Brain microvascular endothelial cell (primary cell): Measurements from ENCODE around the gene BRD1.
"Not testable (repeated sequence)": the region's sequence is repeated elsewhere in the genome, so short reads cannot be mapped to it uniquely, and the experiment has no call there.

Experiments
- DNase-seq: peaks from one replicate; pipeline ENCODE4 v3.0.0-alpha.2; 2020
- H3K27ac ChIP-seq: fragments of 250-450 bp; sonication (Bioruptor Pico); 2 replicates; pipeline ENCODE4 v1.5.1; 2020; ENCODE audit warnings: mild to moderate bottlenecking, moderate library complexity
- H3K27me3 ChIP-seq: fragments of 250-450 bp; sonication (Bioruptor Pico); replicated peaks from 2 replicates; pipeline ENCODE4 v1.5.1; 2020; ENCODE audit warnings: mild to moderate bottlenecking
- H3K36me3 ChIP-seq: fragments of 250-450 bp; sonication (Bioruptor Pico); replicated peaks from 2 replicates; pipeline ENCODE4 v1.5.1; 2020; ENCODE audit warnings: mild to moderate bottlenecking
- H3K4me3 ChIP-seq: 2 replicates; pipeline ENCODE4 v1.5.1; 2011; ENCODE audit warnings: low read depth, mild to moderate bottlenecking, control low read depth, low read length, moderate library complexity
- CTCF ChIP-seq: IDR thresholded peaks from 2 replicates; pipeline ENCODE4 v1.5.1; 2011; ENCODE audit warnings: low read depth, mild to moderate bottlenecking, moderate library complexity, low read length, control low read depth, inconsistent platforms; ENCODE audit errors: missing control alignments
- in situ Hi-C: cut with HindIII; loops from 2 replicates; pipeline ENCODE4 v1.10.0; 2017; ENCODE audit warnings: low sequenced_read_pairs, low pct_ligation_motif_present

Gene BRD1

GRCh38 chr22:49825436-49825835 is 2.2 kb downstream of the BRD1 start:
- Histone ChIP-seq H3K27ac (peak overlapping the region; percentile 79), H3K36me3 (peaks cover 21% of the 10 kb centered on the region), H3K4me3 (peak overlapping the region; percentile 74), H3K27me3 (no peaks in the 10 kb centered on the region)
- no peak for TF ChIP-seq CTCF
- DNase-seq, result peak; percentile 18
- in situ Hi-C loops, result no loop called here

- peak overlapping the region; percentile 79 for H3K27ac ChIP-seq
Observed at GRCh38 chr22:49824936-49825335, 2.7 kb downstream of the BRD1 start.

DNA sequence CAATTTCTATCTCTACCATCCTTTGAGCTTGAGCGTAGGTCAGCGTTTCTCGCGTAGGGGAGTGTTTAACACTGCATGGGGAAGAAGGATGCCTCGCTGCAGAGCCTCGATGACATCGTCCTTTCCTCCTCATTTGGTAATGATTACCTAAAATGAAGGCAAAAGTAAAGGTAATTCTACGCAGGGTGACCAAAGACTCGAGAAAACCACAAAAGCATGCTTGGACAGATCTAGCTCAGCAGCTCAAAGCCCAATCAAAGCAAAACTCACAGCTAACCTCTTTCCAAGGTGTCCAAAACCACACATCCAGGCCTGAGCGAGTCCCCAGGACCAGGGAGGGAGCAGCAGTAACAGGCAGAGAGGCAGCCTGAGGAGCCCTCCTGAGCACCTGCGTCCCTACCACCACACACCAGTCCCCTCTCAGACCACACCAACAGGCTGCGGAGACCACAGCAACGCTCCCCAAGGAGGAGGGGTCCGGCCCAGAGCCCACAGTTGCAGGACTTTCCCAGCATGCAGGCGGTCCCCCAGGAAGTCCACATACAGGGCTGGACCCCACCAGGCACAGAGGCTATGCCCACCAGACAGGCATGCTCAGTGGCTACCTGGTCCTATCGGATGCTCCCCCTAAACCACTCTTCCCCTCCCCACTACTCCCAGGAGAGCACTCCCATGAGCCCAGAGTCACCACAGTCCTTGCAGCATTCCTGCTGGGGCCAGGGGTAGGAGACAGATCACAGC is 3.3 kb downstream of the BRD1 start:
- no peak overlapping the region for H3K4me3 ChIP-seq

More at GRCh38 chr22:49824936-49825335, 2.7 kb downstream of the BRD1 start:
- no peak for TF ChIP-seq CTCF
- in situ Hi-C loops, result no loop called here
- Histone ChIP-seq H3K27me3 (no peaks in the 10 kb centered on the region), H3K36me3 (peaks cover 22% of the 10 kb centered on the region), H3K4me3 (no peak overlapping the region)
- DNase-seq, result no peak

GRCh38 chr22:49823289-49824045 is 4.2 kb downstream of the BRD1 start:
- in situ Hi-C loops, result no loop called here
- H3K4me3 ChIP-seq, result no peak overlapping the region
- DNase-seq, result no peak
- no peaks in the 10 kb centered on the region for H3K27me3 ChIP-seq
- TF ChIP-seq CTCF, result no peak
- peaks cover 35% of the 10 kb centered on the region for H3K36me3 ChIP-seq
- no peak overlapping the region for H3K27ac ChIP-seq

More for the DNA sequence above, 3.3 kb downstream of the BRD1 start:
- H3K36me3 ChIP-seq, result peaks cover 26% of the 10 kb centered on the region
- DNase-seq, result no peak
- TF ChIP-seq CTCF, result no peak
- in situ Hi-C loops, result no loop called here
- no peaks in the 10 kb centered on the region for H3K27me3 ChIP-seq
- no peak overlapping the region for H3K27ac ChIP-seq

- H3K27ac ChIP-seq, H3K4me3 ChIP-seq, H3K27me3 ChIP-seq, in situ Hi-C loops, DNase-seq: not testable (repeated sequence)
- H3K36me3 ChIP-seq, result peaks cover 48% of the 10 kb centered on the region
Observed at GRCh38 chr22:49821741-49822140, 5.9 kb downstream of the BRD1 start.

DNA sequence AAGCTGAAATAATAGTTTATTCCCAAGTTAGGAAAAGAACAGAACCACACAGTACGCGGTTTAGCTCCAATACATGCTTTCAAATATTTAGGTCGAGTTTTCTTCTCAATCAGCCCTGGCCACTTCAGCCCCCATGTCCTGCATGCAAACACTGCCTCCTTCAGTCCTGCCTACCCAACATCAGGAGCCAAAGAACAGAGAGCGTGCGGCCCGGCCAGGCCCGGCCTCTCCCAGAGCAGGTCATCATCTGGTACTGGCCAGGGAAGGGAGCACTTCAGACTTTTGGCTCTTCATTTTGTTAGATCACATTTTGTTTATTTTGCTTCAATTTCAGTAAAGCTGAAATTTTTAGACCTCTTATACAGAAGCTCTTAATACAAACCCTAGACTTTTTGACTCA is 6.7 kb downstream of the BRD1 start:
- no peak for DNase-seq
- in situ Hi-C loops, result no loop called here
- Histone ChIP-seq H3K27ac (no peak overlapping the region), H3K36me3 (peaks cover 51% of the 10 kb centered on the region), H3K27me3 (no peaks in the 10 kb centered on the region), H3K4me3 (no peak overlapping the region)
- no peak for TF ChIP-seq CTCF
